Fibroblast of the conjunctiva (primary cell): ENCODE data around the gene CTSS.
"Not testable (repeated sequence)": the region's sequence is repeated elsewhere in the genome, so short reads cannot be mapped to it uniquely, and the experiment has no call there.

ENCODE experiments used
- DNase-seq: peaks from one replicate; pipeline ENCODE4 v3.0.0-alpha.2; 2010; ENCODE audit warnings: low read depth

Gene CTSS

DNA sequence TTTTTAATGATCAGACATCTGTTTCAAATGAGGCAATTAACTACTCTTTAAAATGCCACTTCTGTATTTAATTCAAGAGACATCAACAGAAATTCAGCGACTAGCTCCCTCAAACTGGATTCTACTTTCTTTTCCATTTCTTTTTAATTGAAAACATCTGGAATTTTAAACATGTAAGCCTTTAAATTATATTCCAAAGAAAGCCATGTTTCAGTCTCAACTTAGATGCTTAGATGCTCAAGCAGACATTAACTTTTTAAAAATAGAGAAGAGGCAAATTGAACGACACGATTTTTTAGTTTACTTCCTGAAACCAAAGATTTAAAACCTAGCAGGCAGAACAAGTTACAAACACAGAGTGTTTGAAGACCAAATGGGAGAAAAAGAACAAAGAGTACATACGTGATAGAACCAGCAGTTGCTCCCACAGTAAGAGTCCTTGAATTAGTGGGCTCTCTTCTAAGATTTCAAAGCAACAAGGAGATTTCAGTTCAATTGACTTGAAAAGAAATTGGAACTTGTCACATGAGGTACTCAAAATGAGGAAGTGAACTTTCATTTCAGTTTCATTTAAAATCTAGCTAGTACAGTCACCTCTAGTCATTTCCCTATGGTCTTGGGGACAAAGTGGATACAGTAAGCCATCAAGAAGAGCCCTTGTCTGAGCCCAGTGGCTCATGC is at the start of gene CTSS:
CTSS (minus strand) TSS at position 483 of the 681 bp plus-strand sequence. CDS start 1,015 bp downstream, outside the sequence.
- DNase-seq: peak; percentile 6

GRCh38 chr1:150813028-150813707 is 47.6 kb upstream of the CTSS start:
- peak; percentile 60 for DNase-seq

DNA sequence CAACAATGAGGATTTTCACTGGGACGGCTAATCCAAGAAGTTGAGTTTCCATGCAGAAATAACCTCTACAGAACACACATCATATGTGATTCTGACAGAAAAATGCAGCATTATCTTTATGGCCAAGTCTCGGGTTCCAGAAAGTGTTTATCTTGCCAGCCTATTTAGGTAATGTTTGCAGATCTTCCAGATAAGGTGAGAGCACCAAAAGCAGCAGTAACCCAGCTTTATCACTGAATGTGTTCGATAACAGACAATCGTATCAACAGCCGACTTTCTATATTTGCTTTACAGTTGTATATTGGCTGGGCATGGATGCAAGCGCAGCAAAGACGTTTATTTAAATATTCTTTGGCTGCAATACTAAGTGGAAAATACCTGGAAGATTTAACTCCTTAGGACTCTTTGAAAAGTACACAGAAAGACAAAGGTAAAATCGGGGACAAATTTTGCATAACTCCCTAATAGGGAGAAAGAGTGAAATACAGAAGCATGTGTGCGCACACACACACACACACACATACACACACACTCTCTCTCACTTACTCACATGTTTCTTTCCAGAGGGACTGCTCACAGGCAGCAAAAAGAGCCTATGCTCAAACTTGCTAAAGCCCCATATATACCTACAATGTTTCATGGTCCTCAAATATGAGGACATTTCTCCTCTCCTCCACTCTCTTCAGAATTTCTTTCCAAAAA is 45.5 kb upstream of the CTSS start:
- DNase-seq: no peak

- DNase-seq: peak; percentile 59
Observed at GRCh38 chr1:150809651-150810050, 44.1 kb upstream of the CTSS start.

DNA sequence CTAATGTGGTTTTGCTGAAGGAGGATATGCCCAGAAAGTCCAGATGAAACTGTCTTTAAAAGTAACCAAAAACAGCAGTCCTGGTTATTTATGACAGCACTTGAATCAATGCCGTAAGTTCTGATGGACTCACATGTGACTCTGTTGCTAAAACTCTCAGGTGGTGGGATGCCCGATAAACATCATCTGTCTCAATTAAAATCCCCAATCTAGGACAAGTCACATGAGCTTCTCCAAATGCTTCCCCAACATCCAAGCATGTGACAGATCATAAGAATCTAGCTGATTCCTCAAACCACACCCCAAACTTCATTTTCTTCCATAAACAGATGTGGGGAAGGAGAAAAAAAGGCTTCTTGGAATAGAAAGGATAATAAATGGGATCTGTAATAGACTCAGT is 43.3 kb upstream of the CTSS start:
- no peak for DNase-seq

DNA sequence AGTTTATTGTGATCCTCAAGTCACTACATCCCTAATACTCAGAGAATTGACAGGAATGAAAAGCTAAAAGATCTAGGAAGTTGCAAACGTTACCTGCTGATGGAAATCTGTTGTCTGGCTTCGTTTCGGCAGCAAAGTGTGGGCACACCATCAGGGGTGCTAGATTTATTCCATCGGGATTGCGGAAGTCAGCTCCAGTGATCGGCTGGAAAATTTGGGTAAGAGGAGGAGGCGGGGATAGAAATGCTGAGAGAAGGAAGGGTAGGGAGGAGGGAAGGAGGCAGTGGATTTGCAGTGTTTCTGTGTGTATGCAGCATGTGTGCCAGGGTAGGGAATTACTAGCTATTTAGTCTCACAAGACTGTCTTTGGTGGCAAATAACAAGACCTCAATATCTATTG is 42.5 kb upstream of the CTSS start, which contains the start of gene CTSK:
CTSK (minus strand) TSS at position 140 of the 400 bp plus-strand sequence. CDS start 1,455 bp downstream, outside the sequence.
- peak; percentile 41 for DNase-seq

DNA sequence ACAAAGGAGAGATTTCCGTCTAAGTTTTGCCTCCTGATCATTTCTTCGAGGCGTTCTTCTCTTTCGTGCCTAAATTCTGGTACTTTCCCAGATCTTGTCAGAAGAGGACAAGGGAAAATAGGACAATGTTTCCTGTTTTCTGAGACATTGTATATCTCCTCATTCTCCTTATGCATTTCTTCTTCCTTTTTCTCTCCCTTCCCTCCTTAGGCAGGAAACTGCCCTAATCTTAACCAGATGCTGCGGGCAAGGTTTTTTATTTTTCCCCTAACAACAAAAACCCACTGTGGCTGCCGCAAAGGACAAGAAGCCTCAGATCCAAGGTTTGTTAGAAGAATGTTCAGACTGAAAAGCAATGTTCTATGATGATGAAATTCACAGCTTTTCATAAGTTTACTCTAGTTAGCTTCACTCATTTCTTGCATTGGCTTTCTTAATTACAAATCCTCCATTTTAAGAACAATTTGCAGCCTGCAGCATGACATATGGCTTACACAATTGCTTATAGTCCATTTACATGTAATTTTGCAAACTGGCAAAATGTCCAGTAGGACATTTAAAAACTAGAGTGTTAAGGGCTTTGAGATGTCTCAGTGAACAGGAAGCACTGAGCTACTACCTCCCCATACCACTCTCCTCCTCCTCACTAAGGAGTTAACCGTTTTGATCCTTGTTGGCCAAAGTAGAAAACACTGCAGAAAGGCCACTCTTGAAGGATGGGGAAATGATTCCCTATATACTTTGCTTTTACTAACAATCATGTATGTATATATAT is 41.9 kb upstream of the CTSS start:
- no peak for DNase-seq

DNA sequence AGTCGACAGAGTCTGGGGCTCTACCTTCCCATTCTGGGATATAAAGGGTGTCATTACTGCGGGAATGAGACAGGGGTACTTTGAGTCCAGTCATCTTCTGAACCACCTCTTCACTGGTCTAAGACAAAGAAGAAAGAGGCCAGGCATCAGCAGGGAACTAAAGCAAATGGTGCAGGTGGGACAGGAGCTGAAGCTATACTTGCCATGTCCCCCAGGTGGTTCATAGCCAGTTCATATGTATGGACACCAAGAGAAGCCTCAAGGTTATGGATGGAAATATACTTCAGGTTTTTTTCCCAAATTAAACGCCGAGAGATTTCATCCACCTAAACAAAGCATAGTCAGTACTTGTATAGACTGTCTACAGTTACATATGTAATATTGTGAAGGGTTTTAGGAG is 40.3 kb upstream of the CTSS start:
- DNase-seq: no peak

GRCh38 chr1:150804671-150805070 is 39.1 kb upstream of the CTSS start:
- DNase-seq: no peak

- DNase-seq: no peak
Observed at GRCh38 chr1:150799089-150799488, 33.5 kb upstream of the CTSS start.

GRCh38 chr1:150798525-150798924 is 32.9 kb upstream of the CTSS start:
- no peak for DNase-seq

- DNase-seq: no peak
Observed at GRCh38 chr1:150796374-150796773, 30.8 kb upstream of the CTSS start.

DNA sequence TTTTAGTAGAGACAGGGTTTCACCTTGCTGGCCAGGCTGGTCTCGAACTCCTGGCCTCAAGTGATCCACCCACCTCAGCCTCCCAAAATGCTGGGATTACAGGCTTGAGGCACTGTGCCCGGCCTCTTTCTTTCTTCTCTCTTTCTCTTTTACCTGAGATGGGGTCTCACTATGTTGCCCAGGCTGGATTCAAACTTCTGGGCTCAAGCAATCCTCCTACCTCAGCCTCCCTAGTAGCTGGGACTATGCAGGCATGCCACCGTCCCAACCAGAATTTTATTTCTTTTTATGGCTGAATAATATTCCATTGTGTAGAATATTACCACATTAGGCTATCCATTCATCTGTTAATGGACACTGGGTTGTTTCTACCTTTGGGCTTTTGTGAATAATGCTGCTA is 28.2 kb upstream of the CTSS start:
- not testable (repeated sequence) for DNase-seq

DNA sequence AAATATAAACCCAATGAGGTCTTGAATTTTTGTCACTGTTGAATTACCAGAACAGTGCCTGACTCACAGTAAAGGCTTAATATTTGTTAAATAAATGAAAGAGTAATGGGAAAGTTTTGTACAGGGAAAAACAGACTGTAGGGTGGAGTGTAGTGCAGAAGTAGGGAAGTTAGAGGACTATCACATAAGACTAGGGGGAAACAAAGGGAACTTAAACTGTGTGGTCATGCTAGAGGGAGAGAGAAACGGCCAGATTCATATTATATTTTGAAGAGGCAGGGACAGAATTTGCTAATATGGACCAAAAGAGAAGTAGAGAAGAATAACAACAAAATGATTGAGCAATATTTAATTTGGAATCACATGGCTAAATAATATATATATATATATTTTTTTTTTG is 27.6 kb upstream of the CTSS start:
- DNase-seq: no peak

DNA sequence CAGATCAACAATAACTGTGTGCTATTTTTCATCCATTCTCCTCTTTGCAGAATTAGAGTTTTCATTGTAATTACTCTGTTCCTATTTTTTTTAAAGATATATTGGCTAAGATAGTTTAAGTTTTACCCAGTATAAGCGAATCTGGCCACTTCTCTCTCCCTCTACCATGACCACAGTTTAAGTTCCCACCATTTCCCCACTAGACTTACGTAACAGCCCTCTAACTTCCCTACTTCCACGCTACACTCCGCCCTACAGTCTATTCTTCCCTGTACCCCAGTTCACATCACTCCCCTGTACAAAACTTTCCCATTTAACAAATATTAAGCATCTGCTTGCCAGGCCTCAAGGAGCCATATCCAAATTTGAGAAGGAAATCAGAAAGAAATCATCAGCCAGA is 26.0 kb upstream of the CTSS start:
- no peak for DNase-seq

GRCh38 chr1:150789396-150789795 is 23.8 kb upstream of the CTSS start:
- DNase-seq: no peak

DNA sequence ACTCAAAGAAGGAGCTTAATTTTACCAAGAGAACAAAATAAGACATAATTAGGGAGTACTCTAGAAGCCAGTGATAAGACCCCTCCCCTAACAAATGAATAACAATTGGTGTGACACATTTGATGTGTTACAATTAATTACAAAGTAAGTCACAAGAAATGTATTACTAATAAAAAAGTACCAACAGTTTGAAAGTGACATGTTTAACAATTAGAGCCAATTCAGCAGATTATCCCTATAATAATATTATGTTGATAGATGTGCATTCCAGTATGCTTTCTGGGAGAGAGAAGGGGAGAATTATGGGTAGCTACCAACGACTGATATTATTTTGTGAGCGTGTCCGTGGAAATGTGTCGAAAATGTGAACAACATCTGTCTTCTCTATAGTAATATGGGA is 23.4 kb upstream of the CTSS start:
- DNase-seq: no peak

GRCh38 chr1:150787455-150787854 is 21.9 kb upstream of the CTSS start:
- DNase-seq: no peak

DNA sequence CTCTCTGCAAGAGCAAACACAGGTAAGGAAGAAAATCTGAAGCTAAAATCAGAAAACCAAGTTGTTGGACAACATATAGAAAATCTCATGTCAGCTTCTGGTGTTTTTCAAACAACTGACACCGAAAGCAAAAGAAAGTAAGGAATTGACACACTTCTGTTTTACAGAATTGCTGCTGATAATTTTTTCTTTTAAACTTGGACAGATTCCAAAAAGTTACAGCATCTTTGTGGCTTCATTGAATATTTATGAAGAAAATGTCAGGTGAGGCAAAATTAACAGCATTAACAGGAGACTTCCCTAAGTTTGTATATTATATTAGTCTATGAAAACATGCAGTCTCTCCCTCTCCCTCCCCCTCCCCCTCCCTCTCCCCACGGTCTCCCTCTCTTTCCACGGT is 14.9 kb upstream of the CTSS start:
- no peak for DNase-seq

- DNase-seq: no peak
Observed at GRCh38 chr1:150778409-150778808, 12.8 kb upstream of the CTSS start.

- DNase-seq: no peak
Observed at GRCh38 chr1:150777544-150777943, 12.0 kb upstream of the CTSS start.

GRCh38 chr1:150775931-150776505 is 10.4 kb upstream of the CTSS start:
- DNase-seq: not testable (repeated sequence)
